NCI-H748 (cell line): Measurements from ENCODE around the gene ANKRD63.
A peak's percentile ranks its signal among the peaks of the same experiment; 100 is the strongest.

ENCODE experiments used
- DNase-seq: peaks from one replicate; lab custom pipeline; 2025; ENCODE audit not compliant: unreplicated experiment; lab: John Stamatoyannopoulos, UW

ANKRD63 gene

DNA sequence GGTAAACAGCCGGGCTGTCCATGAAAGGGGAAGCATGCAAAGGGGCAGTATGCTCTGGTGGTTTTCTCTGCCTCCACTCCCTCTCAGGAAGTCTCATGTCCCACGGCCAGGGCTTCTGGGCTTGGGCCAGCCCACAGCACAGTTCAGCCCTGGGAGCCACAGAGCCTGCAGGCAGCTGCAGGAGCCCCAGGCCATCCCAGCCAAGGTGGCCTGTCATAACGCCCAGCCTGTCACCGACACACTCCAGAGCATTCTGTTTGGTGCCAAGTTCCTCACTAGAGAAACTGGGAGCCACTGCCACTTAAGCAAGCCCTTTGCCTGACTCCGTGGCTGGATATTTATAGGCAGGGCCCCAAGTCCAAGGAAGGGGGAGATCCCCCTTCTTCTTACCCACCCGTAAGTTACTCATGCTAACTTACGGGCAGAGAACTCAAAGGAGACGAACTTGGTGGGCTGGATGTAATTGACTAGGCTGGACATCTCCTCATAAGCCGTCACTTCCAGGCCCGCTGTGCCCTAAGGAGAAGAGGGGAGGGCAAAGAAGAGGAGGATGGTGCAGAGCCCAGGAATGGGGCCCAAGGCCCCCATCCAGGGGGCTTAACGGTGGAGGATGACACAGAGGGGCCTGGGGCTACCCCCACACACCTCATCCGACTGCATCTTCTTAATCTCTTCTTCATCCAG, 13.2 kb upstream of the ANKRD63 start:
- no peak for DNase-seq

- DNase-seq, result no peak
Measured at GRCh38 chr15:40295297-40295696, 12.4 kb upstream of the ANKRD63 start.

GRCh38 chr15:40293905-40294895, 11.3 kb upstream of the ANKRD63 start:
- peak; percentile 27 for DNase-seq

- DNase-seq, result no peak
Measured at GRCh38 chr15:40293006-40293405, 10.1 kb upstream of the ANKRD63 start.

DNA sequence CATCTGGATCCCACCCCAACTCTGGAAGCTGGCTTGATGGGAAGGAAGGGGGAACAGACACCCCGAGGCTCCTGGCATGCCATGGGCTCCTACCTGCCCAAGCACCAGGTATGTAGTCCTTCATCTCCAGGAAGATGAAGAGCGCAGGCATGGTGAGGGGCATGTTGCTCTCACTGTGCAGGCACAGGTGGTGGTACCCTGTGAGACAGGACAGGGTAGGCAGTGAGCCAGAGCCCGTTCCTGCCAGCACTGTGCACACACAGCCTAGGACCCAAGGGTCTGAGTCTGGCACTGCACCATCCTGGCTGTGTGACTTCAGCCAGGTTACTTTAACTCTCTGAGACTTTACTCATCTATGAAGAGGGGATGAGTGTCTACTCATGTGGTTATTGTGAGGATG, 9.4 kb upstream of the ANKRD63 start:
- no peak for DNase-seq

GRCh38 chr15:40290918-40291574, 8.2 kb upstream of the ANKRD63 start:
- peak; percentile 67 for DNase-seq

- no peak for DNase-seq
Measured at GRCh38 chr15:40290545-40290917, 7.7 kb upstream of the ANKRD63 start.

DNA sequence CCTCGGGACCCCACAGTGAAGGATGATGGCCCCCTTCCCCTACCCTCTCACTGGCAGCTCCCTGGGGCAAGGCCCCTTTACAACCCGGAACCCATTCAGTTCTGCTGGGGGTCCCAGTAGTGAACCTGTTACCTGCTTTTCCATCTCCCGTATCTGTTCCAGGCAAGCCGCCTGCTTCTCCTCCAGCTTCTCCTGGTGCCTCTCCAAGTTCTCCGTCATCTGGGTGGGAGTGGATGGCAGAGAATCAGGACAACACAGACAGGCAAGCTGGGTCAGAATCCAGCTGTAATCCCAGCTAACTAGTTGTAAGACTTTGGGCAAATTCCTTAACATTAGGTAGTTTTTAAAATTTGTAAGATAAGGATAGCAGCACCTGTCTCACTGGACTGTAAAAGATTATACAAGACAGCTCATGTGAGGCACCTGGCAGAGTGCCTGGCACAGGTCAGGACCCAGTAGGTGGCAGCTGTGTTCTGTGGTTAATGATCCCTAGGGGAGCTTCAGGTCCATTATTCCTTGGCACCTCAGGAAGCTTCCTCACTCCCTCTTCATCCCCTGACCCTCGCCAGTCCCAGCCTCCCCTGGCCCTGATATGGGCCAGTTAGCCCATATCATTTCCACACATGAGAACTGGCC, 6.4 kb upstream of the ANKRD63 start:
- no peak for DNase-seq

DNA sequence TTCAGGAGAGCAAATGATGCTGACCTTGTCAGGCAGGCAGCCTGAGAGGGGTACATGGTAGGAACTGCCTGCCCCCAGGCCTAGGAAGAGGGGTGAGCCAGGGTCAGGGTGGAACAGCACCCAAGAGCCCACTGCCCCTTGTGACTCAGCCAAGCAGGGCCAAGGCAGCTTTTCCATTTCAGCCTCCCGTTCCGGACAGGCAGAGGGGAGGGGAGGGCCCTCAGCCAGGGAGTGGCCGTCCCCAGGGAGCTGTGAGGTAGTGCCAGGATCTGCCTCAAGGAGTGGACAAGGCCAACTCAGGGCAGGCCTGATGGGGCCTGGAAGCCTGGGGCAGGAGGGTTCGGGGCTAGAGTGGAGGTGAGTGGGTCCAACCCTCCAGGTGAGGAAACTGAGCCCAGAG, 5.1 kb upstream of the ANKRD63 start:
- no peak for DNase-seq

GRCh38 chr15:40287505-40287904, 4.6 kb upstream of the ANKRD63 start:
- DNase-seq, result no peak

DNA sequence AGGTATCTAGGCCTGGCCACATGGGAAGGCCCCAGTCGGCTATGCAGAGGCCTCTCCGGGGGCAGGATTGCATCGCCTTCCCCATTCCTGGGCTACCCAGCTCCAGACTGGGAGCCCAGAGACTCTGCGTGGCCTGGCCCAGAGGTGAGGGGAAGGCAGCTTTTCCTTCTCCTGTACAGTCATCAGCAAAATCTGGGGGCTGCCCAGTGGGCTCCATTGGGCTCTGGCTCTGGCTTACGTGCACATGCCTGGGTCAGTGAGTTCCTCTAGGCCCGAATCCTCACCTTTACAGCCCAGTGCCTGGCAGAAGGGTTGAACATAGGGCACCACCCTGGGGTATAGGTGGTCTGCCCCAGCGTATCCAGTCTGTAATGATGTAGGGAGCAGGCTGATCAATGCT, 3.9 kb upstream of the ANKRD63 start:
- DNase-seq, result no peak

GRCh38 chr15:40286061-40286532, 3.2 kb upstream of the ANKRD63 start:
- DNase-seq, result no peak

- no peak for DNase-seq
Measured at GRCh38 chr15:40285554-40286011, 2.7 kb upstream of the ANKRD63 start.

GRCh38 chr15:40285151-40285550, 2.3 kb upstream of the ANKRD63 start:
- DNase-seq, result no peak

GRCh38 chr15:40283615-40284300, 894 bp upstream of the ANKRD63 start:
- DNase-seq, result peak; percentile 24

DNA sequence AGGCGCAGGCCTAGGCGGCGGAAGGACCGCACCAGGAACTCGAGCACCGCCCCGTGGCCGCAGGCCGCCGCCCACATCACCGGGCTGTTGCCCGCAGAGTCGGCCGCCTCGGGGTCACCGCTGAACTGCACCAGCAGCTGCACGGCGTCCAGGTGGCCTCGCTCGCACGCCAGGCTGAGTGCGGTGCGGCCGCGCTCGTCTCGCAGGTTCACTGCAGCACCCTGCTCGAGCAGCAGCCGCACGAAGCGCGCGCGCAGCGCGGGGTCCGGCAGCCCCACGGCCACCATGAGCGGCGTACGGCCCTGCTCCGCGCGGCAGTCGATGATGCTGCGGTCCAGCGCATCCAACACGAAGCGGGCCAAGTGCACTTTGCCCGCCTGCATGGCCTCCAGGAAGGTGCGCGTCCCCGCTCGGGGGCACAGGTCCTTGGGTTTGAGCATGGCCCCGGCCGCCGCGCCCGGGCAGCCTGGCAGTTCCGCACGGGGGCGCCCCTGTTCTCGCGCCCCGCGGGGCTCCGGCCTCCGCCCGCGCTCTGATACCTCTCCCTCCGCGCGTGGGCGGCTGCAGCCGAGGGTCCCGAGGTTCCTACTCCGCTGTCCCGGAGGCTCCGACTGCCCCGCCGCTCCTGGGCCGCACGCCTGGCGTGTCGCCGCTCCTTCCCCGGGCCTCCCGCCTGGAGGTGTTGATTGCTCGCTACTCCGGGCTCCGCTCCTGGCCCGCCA, 556 bp downstream of the ANKRD63 start:
- peak; percentile 56 for DNase-seq

- DNase-seq, result no peak
Measured at GRCh38 chr15:40281801-40282146, 1.1 kb downstream of the ANKRD63 start.

DNA sequence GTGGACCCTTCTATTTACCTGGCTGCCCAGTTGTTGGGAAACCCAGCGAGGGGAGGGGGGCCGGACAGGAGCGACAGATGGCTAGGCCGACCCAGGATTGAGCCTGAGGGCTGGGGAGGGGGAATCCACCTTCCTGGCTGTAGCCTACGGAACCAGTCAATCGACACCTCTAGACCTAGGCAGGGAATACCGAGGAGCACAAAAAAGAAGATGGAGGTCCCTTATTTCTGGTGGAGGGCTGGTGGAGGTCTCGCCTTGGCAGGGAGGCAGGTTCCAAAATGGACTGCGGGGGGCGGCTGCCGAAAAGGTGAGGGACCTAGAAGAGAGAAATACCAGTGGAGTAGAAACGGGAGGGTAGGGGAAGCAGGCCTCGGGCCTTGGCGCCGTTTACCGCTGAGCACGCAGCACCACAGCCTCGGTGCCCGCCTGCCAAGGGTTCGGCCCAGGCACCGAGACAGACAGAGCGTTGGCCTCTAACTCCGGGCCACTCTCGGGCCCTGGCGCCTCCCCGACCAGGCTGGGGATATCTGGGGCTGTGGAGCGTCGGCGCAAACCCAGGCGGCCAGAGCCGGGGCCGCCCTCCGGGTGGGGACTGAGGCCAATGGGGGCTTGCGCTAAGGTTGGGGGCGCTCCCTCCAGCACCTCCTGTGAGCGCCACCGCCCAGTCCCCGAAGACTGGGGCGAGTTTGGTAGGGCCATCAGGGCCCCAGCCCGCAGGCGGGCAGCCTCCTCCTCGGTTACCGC, 1.6 kb downstream of the ANKRD63 start:
- DNase-seq, result no peak
